T-cell (primary cell): ENCODE measurements around the gene RORB. TPM values are rescaled to one million over a fixed set of nuclear protein-coding genes. Genes with fewer than 3 reads are reported as not detected.

Experiments used
- ATAC-seq, 4 experiments: fragments of 200-7000 bp in 3 of 4; fragments of 150-1000 bp in 1 of 4; cut with Tn5 transposase; replicated peaks in 1 of 4; 1 replicate in 3 of 4; 2 replicates in 1 of 4; pipeline ENCODE4 v1.10.0; 2021; ENCODE audit warnings: moderate library complexity in 3 of 4, mild to moderate bottlenecking in 2 of 4, moderate number of reproducible peaks in 1 of 4
- CTCF ChIA-PET, 2 donors: fragments of 300-600 bp; sonication (Branson Sonifier 250); formaldehyde crosslinking; loops; one replicate each; lab custom pipeline; 2022; ENCODE audit warnings: antibody characterized with exemption in 2 of 2; lab: Charles Lee
- POLR2A ChIA-PET, 2 donors: fragments of 300-600 bp; sonication (Branson Sonifier 250); formaldehyde crosslinking; loops; one replicate each; lab custom pipeline; 2022; ENCODE audit warnings: antibody characterized with exemption in 2 of 2; lab: Charles Lee
- DNase-seq, 35 experiments: peaks; one replicate each; pipeline versions ENCODE4 v3.0.0 to v3.0.0-alpha.2; 2013 to 2023
- H3K27ac ChIP-seq: one replicate; pipeline ENCODE4 v1.5.1; 2013; ENCODE audit warnings: low read length
- H3K27me3 ChIP-seq, 2 experiments: replicated peaks in 1 of 2; 1 replicate in 1 of 2; 2 replicates in 1 of 2; pipeline versions ENCODE4 v1.6.1 to v1.7.0; 2013; ENCODE audit warnings: low read length in 1 of 2, mixed read lengths in 1 of 2; ENCODE audit not compliant: control insufficient read depth in 2 of 2, insufficient read depth in 2 of 2; ENCODE audit errors: extremely low read depth in 1 of 2
- H3K36me3 ChIP-seq, 2 donors: 1 replicate in 1 of 2; 2 replicates in 1 of 2; pipeline versions ENCODE4 v1.6.1 to v1.7.0; 2013; ENCODE audit warnings: low read length in 1 of 2; ENCODE audit not compliant: control insufficient read depth in 2 of 2, insufficient read depth in 1 of 2; ENCODE audit errors: extremely low read depth in 1 of 2
- H3K4me1 ChIP-seq, 2 experiments: 1 replicate in 1 of 2; 2 replicates in 1 of 2; pipeline versions ENCODE4 v1.6.1 to v1.7.0; 2013; ENCODE audit warnings: low read length in 2 of 2, mixed read lengths in 1 of 2; ENCODE audit not compliant: insufficient read depth in 2 of 2, control insufficient read depth in 1 of 2; ENCODE audit errors: extremely low read depth in 1 of 2
- H3K4me3 ChIP-seq, 2 donors: 1 replicate in 1 of 2; 2 replicates in 1 of 2; pipeline versions ENCODE4 v1.5.1 to v1.7.0; 2013; ENCODE audit warnings: mild to moderate bottlenecking in 2 of 2, low read length in 1 of 2, moderate library complexity in 1 of 2; ENCODE audit not compliant: control insufficient read depth in 1 of 2; ENCODE audit errors: extremely low read depth in 1 of 2
- H3K9me3 ChIP-seq: 2 replicates; pipeline ENCODE4 v1.7.0; 2013
- H3K27ac Mint-ChIP-seq, 2 donors: one replicate each; pipeline ENCODE4 v1.8.0; 2020 to 2021; ENCODE audit warnings: mild to moderate bottlenecking in 2 of 2, mixed read lengths in 2 of 2
- H3K27me3 Mint-ChIP-seq, 2 donors: one replicate each; pipeline ENCODE4 v1.8.0; 2021 to 2022; ENCODE audit warnings: mixed read lengths in 2 of 2
- H3K36me3 Mint-ChIP-seq: one replicate; pipeline ENCODE4 v1.8.0; 2021; ENCODE audit warnings: mixed read lengths
- H3K4me1 Mint-ChIP-seq, 3 donors: one replicate each; pipeline ENCODE4 v1.8.0; 2020 to 2022; ENCODE audit warnings: mixed read lengths in 3 of 3, mild to moderate bottlenecking in 1 of 3
- H3K4me3 Mint-ChIP-seq, 3 donors: one replicate each; pipeline ENCODE4 v1.8.0; 2020 to 2022; ENCODE audit warnings: mild to moderate bottlenecking in 3 of 3, mixed read lengths in 3 of 3, moderate library complexity in 3 of 3
- H3K9me3 Mint-ChIP-seq, 3 donors: one replicate each; pipeline ENCODE4 v1.8.0; 2020 to 2022; ENCODE audit warnings: mixed read lengths in 3 of 3
- WGBS: methylation state at CpG from one replicate; pipeline ENCODE4 v1.1.5; 2013; ENCODE audit warnings: missing lambda C conversion rate; ENCODE audit not compliant: insufficient coverage; 5-methylcytosine and 5-hydroxymethylcytosine counted together
- total RNA-seq, 35 experiments: library from RNA in 6 of 35; stranded (reverse) in 6 of 35; fragments of 120-200 nt in 1 of 35; gene quantifications; one replicate each; pipeline versions ENCODE4 v1.2.1 to v1.2.4 and lab custom pipeline; 2013 to 2026

RORB gene
- total RNA-seq, 5 donors from 2014 or later (not counting 1 experiment from before 2014, with no cell fraction given): 0.03 TPM; not detected in 4

- H3K9me3 ChIP-seq: no peaks in the 10 kb centered on the region
These were observed 227.2 kb downstream of the RORB start for GRCh38 chr9:74724317-74724716.

GRCh38 chr9:74726581-74726980, 229.4 kb downstream of the RORB start:
- Histone ChIP-seq H3K4me3 (no peak overlapping the region), H3K27me3 (peaks cover 2 to 4% of the 10 kb centered on the region in 2 experiments), H3K9me3 (no peaks in the 10 kb centered on the region), H3K36me3 (no peaks in the 10 kb centered on the region), H3K27ac (no peak overlapping the region), H3K4me1 (no peaks in the 10 kb centered on the region)
- 98% methylated on average over 3 of the region's 3 CpGs for WGBS
- no peak overlapping the region for H3K27ac Mint-ChIP-seq
- H3K27me3 Mint-ChIP-seq: peaks cover 3 to 12% of the 10 kb centered on the region in 2 donors
- no peaks in the 10 kb centered on the region for H3K4me1 Mint-ChIP-seq
- H3K36me3 Mint-ChIP-seq: no peaks in the 10 kb centered on the region
- no peaks in the 10 kb centered on the region for H3K9me3 Mint-ChIP-seq
- CTCF ChIA-PET: no interaction called here
- H3K4me3 Mint-ChIP-seq: no peak overlapping the region
- ATAC-seq (no peak), DNase-seq (no peak)
- POLR2A ChIA-PET: no interaction called here

More at GRCh38 chr9:74724317-74724716, 227.2 kb downstream of the RORB start:
- 79% methylated on average over 2 of the region's 5 CpGs for WGBS
- Histone ChIP-seq H3K36me3 (no peaks in the 10 kb centered on the region), H3K27me3 (peaks cover 2 to 4% of the 10 kb centered on the region in 2 experiments), H3K4me3 (no peak overlapping the region), H3K4me1 (no peaks in the 10 kb centered on the region), H3K27ac (no peak overlapping the region)
- no peak for ATAC-seq
- H3K4me3 Mint-ChIP-seq: no peak overlapping the region
- POLR2A ChIA-PET: interaction anchor here in 1 of 2 donors (0.6 kb wide), 1 partner anchor 298 kb away, joined by 4 read pairs; no protein-coding TSS in a partner anchor
- no peaks in the 10 kb centered on the region for H3K4me1 Mint-ChIP-seq
- CTCF ChIA-PET: interaction anchor here in 1 of 2 donors (0.7 kb wide), 1 partner anchor 46 kb away, joined by 3 read pairs; no protein-coding TSS in a partner anchor
- H3K9me3 Mint-ChIP-seq: no peaks in the 10 kb centered on the region
- H3K36me3 Mint-ChIP-seq: no peaks in the 10 kb centered on the region
- H3K27me3 Mint-ChIP-seq: peaks cover 3 to 12% of the 10 kb centered on the region in 2 donors
- H3K27ac Mint-ChIP-seq: no peak overlapping the region
- no peak for DNase-seq

- Histone ChIP-seq H3K4me3 (no peak overlapping the region), H3K27ac (no peak overlapping the region), H3K27me3 (peaks cover 0 to 4% of the 10 kb centered on the region in 2 experiments), H3K4me1 (no peaks in the 10 kb centered on the region), H3K36me3 (no peaks in the 10 kb centered on the region), H3K9me3 (no peaks in the 10 kb centered on the region)
- Mint-ChIP-seq H3K27ac (no peak overlapping the region), H3K9me3 (no peaks in the 10 kb centered on the region), H3K4me1 (no peaks in the 10 kb centered on the region), H3K27me3 (peaks cover 3 to 12% of the 10 kb centered on the region in 2 donors), H3K36me3 (no peaks in the 10 kb centered on the region), H3K4me3 (no peak overlapping the region)
- DNase-seq (no peak), ATAC-seq (no peak)
- no CpG with 5 or more reads among the region's 7 CpGs for WGBS
- ChIA-PET CTCF (interaction anchor here in 1 of 2 donors (0.6 kb wide), 1 partner anchor 48 kb away, joined by 3 read pairs; no protein-coding TSS in a partner anchor), POLR2A (no interaction called here)
These were observed 231.0 kb downstream of the RORB start for GRCh38 chr9:74728176-74728575.

GRCh38 chr9:74729136-74729695, 232.1 kb downstream of the RORB start:
- CTCF ChIA-PET: interaction anchor here in 1 of 2 donors (0.6 kb wide), 1 partner anchor 26 kb away, joined by 3 read pairs; no protein-coding TSS in a partner anchor
- H3K27me3 ChIP-seq: peaks cover 0 to 4% of the 10 kb centered on the region in 2 experiments

GRCh38 chr9:74735761-74736160, 238.6 kb downstream of the RORB start:
- ATAC-seq: no peak
- H3K36me3 Mint-ChIP-seq: no peaks in the 10 kb centered on the region
- H3K9me3 Mint-ChIP-seq: no peaks in the 10 kb centered on the region
- no peak overlapping the region for H3K4me3 ChIP-seq
- 46% methylated on average over 3 of the region's 4 CpGs for WGBS
- H3K27me3 Mint-ChIP-seq: peaks cover 3 to 14% of the 10 kb centered on the region in 2 donors
- peaks cover 0 to 4% (median 0%) of the 10 kb centered on the region in 3 donors for H3K4me1 Mint-ChIP-seq
- H3K4me3 Mint-ChIP-seq: no peak overlapping the region
- H3K36me3 ChIP-seq: no peaks in the 10 kb centered on the region
- no peak overlapping the region for H3K27ac Mint-ChIP-seq
- no peaks in the 10 kb centered on the region for H3K4me1 ChIP-seq
- ChIA-PET CTCF (no interaction called here), POLR2A (no interaction called here)
- H3K27ac ChIP-seq: no peak overlapping the region
- H3K9me3 ChIP-seq: no peaks in the 10 kb centered on the region
- no peak for DNase-seq
- H3K27me3 ChIP-seq: no peaks in the 10 kb centered on the region

More at GRCh38 chr9:74729136-74729695, 232.1 kb downstream of the RORB start:
- ATAC-seq (no peak), DNase-seq (no peak)
- no peaks in the 10 kb centered on the region for H3K9me3 Mint-ChIP-seq
- no peaks in the 10 kb centered on the region for H3K4me1 Mint-ChIP-seq
- H3K36me3 ChIP-seq: no peaks in the 10 kb centered on the region
- WGBS: 80% methylated on average over 1 of the region's 9 CpGs
- POLR2A ChIA-PET: no interaction called here
- no peak overlapping the region for H3K27ac ChIP-seq
- no peaks in the 10 kb centered on the region for H3K36me3 Mint-ChIP-seq
- peaks cover 3 to 12% of the 10 kb centered on the region in 2 donors for H3K27me3 Mint-ChIP-seq
- H3K4me3 Mint-ChIP-seq: no peak overlapping the region
- H3K4me3 ChIP-seq: no peak overlapping the region
- no peaks in the 10 kb centered on the region for H3K9me3 ChIP-seq
- no peak overlapping the region for H3K27ac Mint-ChIP-seq
- no peaks in the 10 kb centered on the region for H3K4me1 ChIP-seq

GRCh38 chr9:74736646-74737045, 239.5 kb downstream of the RORB start:
- POLR2A ChIA-PET: no interaction called here
- H3K27me3 Mint-ChIP-seq: peaks cover 7 to 20% of the 10 kb centered on the region in 2 donors
- peaks cover 0 to 2% of the 10 kb centered on the region in 2 experiments for H3K27me3 ChIP-seq
- H3K27ac Mint-ChIP-seq: no peak overlapping the region
- no peak overlapping the region for H3K4me3 Mint-ChIP-seq
- H3K36me3 Mint-ChIP-seq: no peaks in the 10 kb centered on the region
- no peaks in the 10 kb centered on the region for H3K9me3 ChIP-seq
- H3K4me3 ChIP-seq: no peak overlapping the region
- no peaks in the 10 kb centered on the region for H3K36me3 ChIP-seq
- no CpG with 5 or more reads among the region's 4 CpGs for WGBS
- H3K4me1 Mint-ChIP-seq: peaks cover 0 to 4% (median 0%) of the 10 kb centered on the region in 3 donors
- H3K4me1 ChIP-seq: no peaks in the 10 kb centered on the region
- no peak for DNase-seq
- H3K27ac ChIP-seq: no peak overlapping the region
- H3K9me3 Mint-ChIP-seq: no peaks in the 10 kb centered on the region
- CTCF ChIA-PET: no interaction called here
- ATAC-seq: no peak
